ENCODE data around the gene RIC8A. TPM values are rescaled to one million over a fixed set of nuclear protein-coding genes. Genes with fewer than 3 reads are reported as not detected.

The RIC8A gene
- total and polyA plus RNA-seq, 10 of the 15 experiments (the other 5 are each of a cell fraction or from before 2014, with no cell fraction given) = 10.4 to 157 (median 81.4) TPM

DNA sequence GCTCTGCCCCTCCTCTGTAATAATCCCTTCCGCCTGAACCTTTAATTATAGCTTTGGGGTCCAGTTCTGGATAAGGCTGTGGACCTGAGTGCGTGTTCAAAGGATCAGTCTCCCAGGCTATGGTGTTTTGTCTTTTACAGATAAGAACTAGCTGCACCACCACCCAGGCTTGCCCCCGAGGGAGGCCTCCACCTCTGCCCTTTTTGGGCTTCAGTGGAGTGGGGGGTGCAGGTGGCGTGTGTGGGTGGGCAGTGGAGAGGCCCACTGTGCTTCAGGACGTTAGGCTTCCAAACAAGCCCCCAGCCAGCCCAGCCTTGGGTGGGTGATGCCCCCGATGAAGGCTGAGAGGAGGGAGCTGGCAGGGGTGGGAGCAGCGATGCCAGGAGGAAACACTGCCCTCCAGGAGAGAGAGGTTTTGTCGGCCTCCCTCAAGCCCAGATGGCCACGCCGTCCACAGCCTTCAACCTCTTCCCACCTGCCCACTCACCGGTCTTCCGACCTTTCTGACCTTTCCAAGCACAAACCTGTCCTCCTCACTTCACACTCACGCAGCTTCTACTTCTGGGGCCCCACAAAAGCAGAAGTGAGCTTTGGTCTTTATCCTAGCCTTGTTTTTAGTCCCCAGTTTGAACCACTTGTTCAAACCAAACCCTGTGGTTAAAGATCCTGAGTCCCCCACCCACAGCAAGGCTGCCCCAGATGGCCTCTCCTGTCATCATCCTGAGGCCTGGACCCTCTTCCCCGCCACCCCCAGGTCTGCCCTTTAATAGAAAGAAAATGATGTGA lies 49.6 kb downstream of the RIC8A start (continued):
- TF ChIP-seq, protein P1, sequence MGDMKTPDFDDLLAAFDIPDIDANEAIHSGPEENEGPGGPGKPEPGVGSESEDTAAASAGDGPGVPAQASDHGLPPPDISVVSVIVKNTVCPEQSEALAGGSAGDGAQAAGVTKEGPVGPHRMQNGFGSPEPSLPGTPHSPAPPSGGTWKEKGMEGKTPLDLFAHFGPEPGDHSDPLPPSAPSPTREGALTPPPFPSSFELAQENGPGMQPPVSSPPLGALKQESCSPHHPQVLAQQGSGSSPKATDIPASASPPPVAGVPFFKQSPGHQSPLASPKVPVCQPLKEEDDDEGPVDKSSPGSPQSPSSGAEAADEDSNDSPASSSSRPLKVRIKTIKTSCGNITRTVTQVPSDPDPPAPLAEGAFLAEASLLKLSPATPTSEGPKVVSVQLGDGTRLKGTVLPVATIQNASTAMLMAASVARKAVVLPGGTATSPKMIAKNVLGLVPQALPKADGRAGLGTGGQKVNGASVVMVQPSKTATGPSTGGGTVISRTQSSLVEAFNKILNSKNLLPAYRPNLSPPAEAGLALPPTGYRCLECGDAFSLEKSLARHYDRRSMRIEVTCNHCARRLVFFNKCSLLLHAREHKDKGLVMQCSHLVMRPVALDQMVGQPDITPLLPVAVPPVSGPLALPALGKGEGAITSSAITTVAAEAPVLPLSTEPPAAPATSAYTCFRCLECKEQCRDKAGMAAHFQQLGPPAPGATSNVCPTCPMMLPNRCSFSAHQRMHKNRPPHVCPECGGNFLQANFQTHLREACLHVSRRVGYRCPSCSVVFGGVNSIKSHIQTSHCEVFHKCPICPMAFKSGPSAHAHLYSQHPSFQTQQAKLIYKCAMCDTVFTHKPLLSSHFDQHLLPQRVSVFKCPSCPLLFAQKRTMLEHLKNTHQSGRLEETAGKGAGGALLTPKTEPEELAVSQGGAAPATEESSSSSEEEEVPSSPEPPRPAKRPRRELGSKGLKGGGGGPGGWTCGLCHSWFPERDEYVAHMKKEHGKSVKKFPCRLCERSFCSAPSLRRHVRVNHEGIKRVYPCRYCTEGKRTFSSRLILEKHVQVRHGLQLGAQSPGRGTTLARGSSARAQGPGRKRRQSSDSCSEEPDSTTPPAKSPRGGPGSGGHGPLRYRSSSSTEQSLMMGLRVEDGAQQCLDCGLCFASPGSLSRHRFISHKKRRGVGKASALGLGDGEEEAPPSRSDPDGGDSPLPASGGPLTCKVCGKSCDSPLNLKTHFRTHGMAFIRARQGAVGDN (IDR thresholded peaks at IDR 0.05) = no peak
- no peak for TF ChIP-seq ZNF274 (IDR thresholded peaks at IDR 0.05; ENCODE audit: insufficient read depth, insufficient read length)
- TF ChIP-seq SIN3A (IDR thresholded peaks at IDR 0.05; ENCODE audit: low read depth, low read length) = no peak
- TF ChIP-seq ZNF207 (IDR thresholded peaks at IDR 0.05; ENCODE audit: borderline replicate concordance) = no peak
- TF ChIP-seq, protein P2, sequence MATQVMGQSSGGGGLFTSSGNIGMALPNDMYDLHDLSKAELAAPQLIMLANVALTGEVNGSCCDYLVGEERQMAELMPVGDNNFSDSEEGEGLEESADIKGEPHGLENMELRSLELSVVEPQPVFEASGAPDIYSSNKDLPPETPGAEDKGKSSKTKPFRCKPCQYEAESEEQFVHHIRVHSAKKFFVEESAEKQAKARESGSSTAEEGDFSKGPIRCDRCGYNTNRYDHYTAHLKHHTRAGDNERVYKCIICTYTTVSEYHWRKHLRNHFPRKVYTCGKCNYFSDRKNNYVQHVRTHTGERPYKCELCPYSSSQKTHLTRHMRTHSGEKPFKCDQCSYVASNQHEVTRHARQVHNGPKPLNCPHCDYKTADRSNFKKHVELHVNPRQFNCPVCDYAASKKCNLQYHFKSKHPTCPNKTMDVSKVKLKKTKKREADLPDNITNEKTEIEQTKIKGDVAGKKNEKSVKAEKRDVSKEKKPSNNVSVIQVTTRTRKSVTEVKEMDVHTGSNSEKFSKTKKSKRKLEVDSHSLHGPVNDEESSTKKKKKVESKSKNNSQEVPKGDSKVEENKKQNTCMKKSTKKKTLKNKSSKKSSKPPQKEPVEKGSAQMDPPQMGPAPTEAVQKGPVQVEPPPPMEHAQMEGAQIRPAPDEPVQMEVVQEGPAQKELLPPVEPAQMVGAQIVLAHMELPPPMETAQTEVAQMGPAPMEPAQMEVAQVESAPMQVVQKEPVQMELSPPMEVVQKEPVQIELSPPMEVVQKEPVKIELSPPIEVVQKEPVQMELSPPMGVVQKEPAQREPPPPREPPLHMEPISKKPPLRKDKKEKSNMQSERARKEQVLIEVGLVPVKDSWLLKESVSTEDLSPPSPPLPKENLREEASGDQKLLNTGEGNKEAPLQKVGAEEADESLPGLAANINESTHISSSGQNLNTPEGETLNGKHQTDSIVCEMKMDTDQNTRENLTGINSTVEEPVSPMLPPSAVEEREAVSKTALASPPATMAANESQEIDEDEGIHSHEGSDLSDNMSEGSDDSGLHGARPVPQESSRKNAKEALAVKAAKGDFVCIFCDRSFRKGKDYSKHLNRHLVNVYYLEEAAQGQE (IDR thresholded peaks at IDR 0.05; ENCODE audit: low read depth, low read length) = no peak
- no peak for TF ChIP-seq TCF7 (IDR thresholded peaks at IDR 0.05; ENCODE audit: borderline replicate concordance)
- no peak for TF ChIP-seq TBL1XR1 (IDR thresholded peaks at IDR 0.05; ENCODE audit: low read depth, low read length)
- TF ChIP-seq SMARCA5 (IDR thresholded peaks at IDR 0.05) = no peak
- no peak for TF ChIP-seq STAT1 (conservative IDR thresholded peaks at IDR 0.05)
- no peak for TF ChIP-seq ZSCAN29 (IDR thresholded peaks at IDR 0.05)
- TF ChIP-seq RAD21 (IDR thresholded peaks at IDR 0.05; ENCODE audit: insufficient read depth, low read depth, low read length) = no peak
- no peak for TF ChIP-seq RELA (IDR thresholded peaks at IDR 0.05; ENCODE audit: borderline replicate concordance, partially characterized antibody)
- TF ChIP-seq HDAC2 (IDR thresholded peaks at IDR 0.05) = no peak
- TF ChIP-seq, protein P3, sequence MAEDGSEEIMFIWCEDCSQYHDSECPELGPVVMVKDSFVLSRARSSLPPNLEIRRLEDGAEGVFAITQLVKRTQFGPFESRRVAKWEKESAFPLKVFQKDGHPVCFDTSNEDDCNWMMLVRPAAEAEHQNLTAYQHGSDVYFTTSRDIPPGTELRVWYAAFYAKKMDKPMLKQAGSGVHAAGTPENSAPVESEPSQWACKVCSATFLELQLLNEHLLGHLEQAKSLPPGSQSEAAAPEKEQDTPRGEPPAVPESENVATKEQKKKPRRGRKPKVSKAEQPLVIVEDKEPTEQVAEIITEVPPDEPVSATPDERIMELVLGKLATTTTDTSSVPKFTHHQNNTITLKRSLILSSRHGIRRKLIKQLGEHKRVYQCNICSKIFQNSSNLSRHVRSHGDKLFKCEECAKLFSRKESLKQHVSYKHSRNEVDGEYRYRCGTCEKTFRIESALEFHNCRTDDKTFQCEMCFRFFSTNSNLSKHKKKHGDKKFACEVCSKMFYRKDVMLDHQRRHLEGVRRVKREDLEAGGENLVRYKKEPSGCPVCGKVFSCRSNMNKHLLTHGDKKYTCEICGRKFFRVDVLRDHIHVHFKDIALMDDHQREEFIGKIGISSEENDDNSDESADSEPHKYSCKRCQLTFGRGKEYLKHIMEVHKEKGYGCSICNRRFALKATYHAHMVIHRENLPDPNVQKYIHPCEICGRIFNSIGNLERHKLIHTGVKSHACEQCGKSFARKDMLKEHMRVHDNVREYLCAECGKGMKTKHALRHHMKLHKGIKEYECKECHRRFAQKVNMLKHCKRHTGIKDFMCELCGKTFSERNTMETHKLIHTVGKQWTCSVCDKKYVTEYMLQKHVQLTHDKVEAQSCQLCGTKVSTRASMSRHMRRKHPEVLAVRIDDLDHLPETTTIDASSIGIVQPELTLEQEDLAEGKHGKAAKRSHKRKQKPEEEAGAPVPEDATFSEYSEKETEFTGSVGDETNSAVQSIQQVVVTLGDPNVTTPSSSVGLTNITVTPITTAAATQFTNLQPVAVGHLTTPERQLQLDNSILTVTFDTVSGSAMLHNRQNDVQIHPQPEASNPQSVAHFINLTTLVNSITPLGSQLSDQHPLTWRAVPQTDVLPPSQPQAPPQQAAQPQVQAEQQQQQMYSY (CRISPR knock-in tag; IDR thresholded peaks at IDR 0.05) = no peak
- TF ChIP-seq CBFB (IDR thresholded peaks at IDR 0.05; ENCODE audit: low read depth) = no peak
- TF ChIP-seq, protein P4, sequence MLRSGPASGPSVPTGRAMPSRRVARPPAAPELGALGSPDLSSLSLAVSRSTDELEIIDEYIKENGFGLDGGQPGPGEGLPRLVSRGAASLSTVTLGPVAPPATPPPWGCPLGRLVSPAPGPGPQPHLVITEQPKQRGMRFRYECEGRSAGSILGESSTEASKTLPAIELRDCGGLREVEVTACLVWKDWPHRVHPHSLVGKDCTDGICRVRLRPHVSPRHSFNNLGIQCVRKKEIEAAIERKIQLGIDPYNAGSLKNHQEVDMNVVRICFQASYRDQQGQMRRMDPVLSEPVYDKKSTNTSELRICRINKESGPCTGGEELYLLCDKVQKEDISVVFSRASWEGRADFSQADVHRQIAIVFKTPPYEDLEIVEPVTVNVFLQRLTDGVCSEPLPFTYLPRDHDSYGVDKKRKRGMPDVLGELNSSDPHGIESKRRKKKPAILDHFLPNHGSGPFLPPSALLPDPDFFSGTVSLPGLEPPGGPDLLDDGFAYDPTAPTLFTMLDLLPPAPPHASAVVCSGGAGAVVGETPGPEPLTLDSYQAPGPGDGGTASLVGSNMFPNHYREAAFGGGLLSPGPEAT (IDR thresholded peaks at IDR 0.05; ENCODE audit: low read depth) = peak; percentile 71
